ENCODE data around the gene DOCK1.

Gene DOCK1

DNA sequence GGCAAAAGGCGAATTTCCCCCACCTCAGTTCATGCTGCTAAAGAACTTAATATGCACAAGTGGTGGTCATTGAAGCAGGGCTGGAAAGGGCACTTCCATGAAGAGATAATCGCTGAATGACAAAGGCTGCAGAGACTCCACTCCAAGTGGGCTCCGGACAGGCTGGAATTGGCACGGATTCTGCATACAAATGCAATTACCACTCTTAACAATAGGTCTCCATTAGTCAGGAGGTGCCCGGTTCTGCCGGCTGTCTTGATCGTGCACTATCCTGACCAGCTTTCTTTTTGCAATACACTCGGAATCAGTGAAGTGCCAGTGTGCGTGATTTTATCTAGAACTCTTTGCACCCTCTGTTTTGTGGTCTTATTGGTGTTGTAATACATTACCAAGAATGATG is 241.4 kb downstream of the DOCK1 start:
- no CpG with 5 or more reads among the region's 9 CpGs for WGBS (ENCODE audit: insufficient coverage, insufficient read length)
- H3K27me3 ChIP-seq (ENCODE audit: control insufficient read depth, insufficient read depth, low read length): no peaks in the 10 kb centered on the region
- no peaks in the 10 kb centered on the region for H3K36me3 ChIP-seq (ENCODE audit: control insufficient read depth, insufficient read depth, low read length)
- peaks cover 5% of the 10 kb centered on the region; the same call in 1 of the 2 replicates for H3K4me1 ChIP-seq (ENCODE audit: control insufficient read depth, insufficient read depth, low read length)
- H3K9me3 ChIP-seq (ENCODE audit: control insufficient read depth, insufficient read depth, low read length): no peaks in the 10 kb centered on the region
- DNase-seq (ENCODE audit: low read depth, low spot score): no peak
- no peak overlapping the region for H3K4me3 ChIP-seq (ENCODE audit: low read length)
- H3K27ac ChIP-seq (ENCODE audit: low read length): no peak overlapping the region

DNA sequence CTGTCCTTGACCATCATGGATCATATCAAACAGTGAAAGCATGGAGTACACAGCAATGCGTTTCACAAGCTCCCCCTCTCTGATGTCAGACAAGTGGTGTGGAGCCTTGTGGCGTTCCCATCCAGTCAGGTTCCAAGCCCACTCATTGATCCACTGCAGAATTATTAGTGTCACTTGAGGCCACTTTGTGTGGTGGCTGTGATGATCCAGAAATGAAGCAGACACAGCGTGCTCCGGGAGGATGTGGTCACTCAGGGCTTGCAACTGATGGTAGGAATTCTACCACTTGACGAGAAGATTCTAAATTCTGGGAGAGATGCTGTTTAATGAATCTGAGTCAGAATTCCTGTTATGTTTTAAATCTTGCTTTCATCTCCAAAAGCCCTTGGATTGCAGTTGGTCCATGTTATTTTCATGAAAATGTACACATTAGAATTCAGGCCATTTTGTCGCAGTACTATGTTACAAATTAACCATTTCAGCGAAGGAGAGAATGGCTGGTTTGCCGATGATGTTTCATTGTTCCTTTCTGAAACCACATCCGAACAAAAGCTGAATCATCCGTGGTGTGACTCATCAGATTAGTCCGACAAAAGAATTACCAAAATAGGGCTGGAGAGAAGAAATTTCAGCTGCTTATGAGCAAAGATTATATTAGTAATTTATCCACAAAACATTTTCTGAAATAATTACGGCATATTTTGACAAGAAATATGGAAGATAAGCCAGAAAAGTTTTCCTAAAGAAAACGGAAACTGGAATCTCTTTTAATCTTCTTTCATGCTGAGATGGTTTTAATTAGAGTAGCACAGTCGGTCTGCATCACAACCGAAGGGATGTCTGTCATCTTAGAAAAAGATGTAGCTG is 243.1 kb downstream of the DOCK1 start:
- no peaks in the 10 kb centered on the region for H3K36me3 ChIP-seq (ENCODE audit: control insufficient read depth, insufficient read depth, low read length)
- no CpG with 5 or more reads among the region's 15 CpGs for whole genome bisulfite sequencing (ENCODE audit: insufficient coverage, insufficient read length)
- H3K4me1 ChIP-seq (ENCODE audit: control insufficient read depth, insufficient read depth, low read length): peaks cover 8% of the 10 kb centered on the region
- no peak for DNase-seq (ENCODE audit: low read depth, low spot score)
- H3K9me3 ChIP-seq (ENCODE audit: control insufficient read depth, insufficient read depth, low read length): no peaks in the 10 kb centered on the region
- H3K4me3 ChIP-seq (ENCODE audit: low read length): no peak overlapping the region
- no peaks in the 10 kb centered on the region for H3K27me3 ChIP-seq (ENCODE audit: control insufficient read depth, insufficient read depth, low read length)
- no peak overlapping the region for H3K27ac ChIP-seq (ENCODE audit: low read length)

DNA sequence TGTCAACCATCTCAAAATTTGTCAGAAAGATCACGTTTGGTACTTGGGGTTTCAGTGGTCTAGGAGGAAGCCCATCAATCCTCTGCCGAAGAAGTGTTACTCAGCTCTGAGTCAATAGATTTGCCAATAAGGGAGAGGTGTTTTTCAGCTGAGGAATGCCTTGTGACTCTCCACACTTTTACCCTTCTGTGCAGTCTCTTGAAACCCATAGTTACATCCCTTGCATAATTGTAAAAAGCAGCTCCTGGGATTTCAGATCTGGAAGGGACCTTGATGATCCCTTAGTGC is 243.6 kb downstream of the DOCK1 start:
- WGBS (ENCODE audit: insufficient coverage, insufficient read length): no CpG with 5 or more reads among the region's 2 CpGs
- no peaks in the 10 kb centered on the region for H3K9me3 ChIP-seq (ENCODE audit: control insufficient read depth, insufficient read depth, low read length)
- H3K4me1 ChIP-seq (ENCODE audit: control insufficient read depth, insufficient read depth, low read length): peaks cover 8% of the 10 kb centered on the region
- no peak overlapping the region for H3K4me3 ChIP-seq (ENCODE audit: low read length)
- H3K27ac ChIP-seq (ENCODE audit: low read length): no peak overlapping the region
- H3K36me3 ChIP-seq (ENCODE audit: control insufficient read depth, insufficient read depth, low read length): no peaks in the 10 kb centered on the region
- no peaks in the 10 kb centered on the region for H3K27me3 ChIP-seq (ENCODE audit: control insufficient read depth, insufficient read depth, low read length)
- no peak for DNase-seq (ENCODE audit: low read depth, low spot score)

DNA sequence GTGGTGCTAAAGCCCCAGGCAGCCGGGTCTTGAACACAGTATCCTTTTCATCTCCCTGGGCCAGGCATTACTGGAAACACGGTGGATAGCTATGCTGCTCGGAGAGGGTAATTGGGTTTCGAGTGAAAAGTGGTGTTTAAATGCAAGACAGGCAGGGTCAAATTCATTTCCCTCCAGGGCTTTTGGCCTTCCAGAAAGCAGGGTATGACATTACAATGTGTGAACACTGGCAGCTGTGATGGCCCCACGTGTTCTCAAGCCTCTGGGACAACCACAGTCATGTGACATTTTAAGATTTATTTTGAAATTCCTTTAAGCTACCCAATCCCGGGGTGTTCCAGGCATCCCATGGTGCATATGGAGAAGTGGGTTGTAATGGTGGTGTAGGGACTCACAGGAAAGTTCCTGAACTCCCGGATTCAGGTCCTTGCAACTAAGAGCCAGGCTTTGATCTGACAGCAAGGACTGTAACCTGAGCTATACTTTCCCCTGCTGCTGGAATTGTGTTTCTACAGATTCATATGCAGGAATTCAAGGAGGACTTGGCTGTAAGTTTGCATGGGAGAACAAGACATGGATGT is 244.4 kb downstream of the DOCK1 start:
- H3K27ac ChIP-seq (ENCODE audit: low read length): no peak overlapping the region
- no CpG with 5 or more reads among the region's 7 CpGs for WGBS (ENCODE audit: insufficient coverage, insufficient read length)

DNA sequence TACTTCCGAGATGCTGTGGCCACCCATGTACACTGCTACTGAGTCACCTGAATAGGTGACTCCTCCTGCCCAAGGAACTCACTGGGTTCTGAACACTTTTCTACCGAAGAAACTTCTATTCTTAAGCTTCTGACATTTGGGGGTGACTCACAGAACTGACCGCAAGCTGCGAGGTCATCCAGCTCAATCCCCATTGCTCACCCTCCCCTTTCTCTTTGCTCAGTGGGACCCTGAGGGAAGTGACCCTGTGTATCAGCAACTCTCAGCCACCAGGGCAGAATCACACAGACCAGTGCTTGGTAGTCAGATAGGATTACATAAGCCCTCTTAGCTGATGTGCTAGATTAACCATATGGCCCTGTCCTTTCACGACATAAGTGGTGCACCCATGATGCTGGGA is 244.9 kb downstream of the DOCK1 start:
- Histone ChIP-seq H3K9me3 (ENCODE audit: control insufficient read depth, insufficient read depth, low read length) (no peaks in the 10 kb centered on the region), H3K4me3 (ENCODE audit: low read length) (no peak overlapping the region), H3K36me3 (ENCODE audit: control insufficient read depth, insufficient read depth, low read length) (no peaks in the 10 kb centered on the region), H3K27ac (ENCODE audit: low read length) (no peak overlapping the region), H3K27me3 (ENCODE audit: control insufficient read depth, insufficient read depth, low read length) (no peaks in the 10 kb centered on the region), H3K4me1 (ENCODE audit: control insufficient read depth, insufficient read depth, low read length) (peaks cover 8% of the 10 kb centered on the region)
- no peak for DNase-seq (ENCODE audit: low read depth, low spot score)
- no CpG with 5 or more reads among the region's 5 CpGs for WGBS (ENCODE audit: insufficient coverage, insufficient read length)

More for the DNA sequence above, 244.4 kb downstream of the DOCK1 start:
- Histone ChIP-seq H3K4me1 (ENCODE audit: control insufficient read depth, insufficient read depth, low read length) (peaks cover 8% of the 10 kb centered on the region), H3K36me3 (ENCODE audit: control insufficient read depth, insufficient read depth, low read length) (no peaks in the 10 kb centered on the region), H3K27me3 (ENCODE audit: control insufficient read depth, insufficient read depth, low read length) (no peaks in the 10 kb centered on the region), H3K4me3 (ENCODE audit: low read length) (no peak overlapping the region), H3K9me3 (ENCODE audit: control insufficient read depth, insufficient read depth, low read length) (no peaks in the 10 kb centered on the region)
- peak; percentile 27 for DNase-seq (ENCODE audit: low read depth, low spot score)

DNA sequence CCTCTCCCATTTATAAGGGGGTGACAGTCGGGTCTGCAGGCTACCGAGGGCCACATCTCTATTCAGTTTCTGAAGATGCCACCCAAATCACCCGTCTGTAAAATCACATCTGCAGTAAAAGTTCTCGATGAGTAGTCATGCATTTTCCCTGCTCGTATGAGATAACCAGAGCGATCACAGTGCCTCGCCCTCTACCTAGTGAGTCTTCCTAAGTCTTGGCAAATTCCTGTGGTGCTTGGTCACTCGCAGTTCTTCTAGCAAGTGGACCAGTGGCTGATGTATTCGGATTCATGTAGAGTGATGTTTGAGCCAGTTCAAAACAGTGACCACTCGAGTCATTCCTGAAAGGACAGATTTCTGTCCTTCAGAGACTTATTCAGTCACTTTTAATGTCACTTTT is 246.3 kb downstream of the DOCK1 start:
- no peak overlapping the region for H3K27ac ChIP-seq (ENCODE audit: low read length)
- no peak for DNase-seq (ENCODE audit: low read depth, low spot score)
- WGBS (ENCODE audit: insufficient coverage, insufficient read length): no CpG with 5 or more reads among the region's 10 CpGs
- H3K4me1 ChIP-seq (ENCODE audit: control insufficient read depth, insufficient read depth, low read length): peaks cover 8% of the 10 kb centered on the region
- no peak overlapping the region for H3K4me3 ChIP-seq (ENCODE audit: low read length)
- no peaks in the 10 kb centered on the region for H3K36me3 ChIP-seq (ENCODE audit: control insufficient read depth, insufficient read depth, low read length)
- no peaks in the 10 kb centered on the region for H3K9me3 ChIP-seq (ENCODE audit: control insufficient read depth, insufficient read depth, low read length)
- H3K27me3 ChIP-seq (ENCODE audit: control insufficient read depth, insufficient read depth, low read length): no peaks in the 10 kb centered on the region

DNA sequence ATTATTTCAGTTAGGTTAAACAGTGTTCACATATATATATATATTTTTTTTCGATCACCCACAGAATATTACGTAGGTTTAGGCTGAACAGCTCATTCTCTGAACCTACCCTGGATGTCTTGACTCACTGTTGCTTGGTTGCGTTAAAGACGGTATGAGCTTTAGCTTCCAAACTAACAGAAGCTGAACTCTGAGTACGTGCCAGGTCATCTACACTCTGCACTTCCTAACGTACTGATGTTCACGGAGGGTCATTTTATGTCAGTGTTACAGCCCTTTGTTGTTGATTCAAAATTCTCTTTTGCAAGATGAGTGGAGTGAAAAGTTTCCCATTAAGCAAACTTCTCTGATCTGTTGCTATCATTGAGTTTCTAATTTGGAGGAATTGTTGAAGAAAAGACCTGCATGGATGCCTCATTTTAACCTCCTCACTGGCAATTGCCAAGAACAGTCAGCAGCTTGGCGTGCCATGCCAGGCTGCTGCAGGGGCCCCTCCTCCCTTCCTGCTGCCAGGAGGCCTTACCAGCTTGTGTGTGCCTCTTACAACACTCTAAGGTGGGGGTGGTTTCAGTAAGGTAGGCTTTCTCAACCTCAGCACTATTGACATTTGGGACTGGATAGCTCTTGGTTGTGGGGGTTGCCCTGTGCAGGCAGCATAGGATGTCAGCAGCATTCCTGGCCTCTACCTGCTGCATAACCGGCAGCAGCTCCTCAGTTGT is 246.9 kb downstream of the DOCK1 start:
- Histone ChIP-seq H3K9me3 (ENCODE audit: control insufficient read depth, insufficient read depth, low read length) (no peaks in the 10 kb centered on the region), H3K27me3 (ENCODE audit: control insufficient read depth, insufficient read depth, low read length) (no peaks in the 10 kb centered on the region), H3K4me1 (ENCODE audit: control insufficient read depth, insufficient read depth, low read length) (peaks cover 8% of the 10 kb centered on the region), H3K4me3 (ENCODE audit: low read length) (no peak overlapping the region), H3K27ac (ENCODE audit: low read length) (no peak overlapping the region), H3K36me3 (ENCODE audit: control insufficient read depth, insufficient read depth, low read length) (no peaks in the 10 kb centered on the region)
- no peak for DNase-seq (ENCODE audit: low read depth, low spot score)
- no CpG with 5 or more reads among the region's 9 CpGs for WGBS (ENCODE audit: insufficient coverage, insufficient read length)

DNA sequence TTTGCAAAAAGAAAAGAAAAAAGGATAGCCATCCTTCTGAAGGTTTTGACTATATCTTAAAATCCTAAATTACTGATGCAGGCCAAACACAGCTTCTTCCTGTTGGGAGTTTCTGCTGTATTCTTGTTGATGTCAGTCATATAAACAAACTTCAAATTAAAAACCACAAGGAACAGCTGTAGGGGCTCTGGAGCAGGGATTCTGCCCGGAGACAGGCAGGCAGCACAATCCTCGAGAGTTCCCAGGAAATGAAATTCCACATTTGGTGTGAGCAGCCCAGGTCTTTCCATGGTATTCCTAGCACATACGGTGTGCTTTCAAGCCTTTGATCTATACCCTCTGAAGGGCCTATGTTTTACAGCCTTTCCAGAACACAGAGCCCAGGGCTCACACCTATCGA is 248.0 kb downstream of the DOCK1 start:
- DNase-seq (ENCODE audit: low read depth, low spot score): no peak
- Histone ChIP-seq H3K36me3 (ENCODE audit: control insufficient read depth, insufficient read depth, low read length) (no peaks in the 10 kb centered on the region), H3K9me3 (ENCODE audit: control insufficient read depth, insufficient read depth, low read length) (no peaks in the 10 kb centered on the region), H3K4me1 (ENCODE audit: control insufficient read depth, insufficient read depth, low read length) (peaks cover 8% of the 10 kb centered on the region), H3K27me3 (ENCODE audit: control insufficient read depth, insufficient read depth, low read length) (no peaks in the 10 kb centered on the region), H3K27ac (ENCODE audit: low read length) (no peak overlapping the region), H3K4me3 (ENCODE audit: low read length) (no peak overlapping the region)
- WGBS (ENCODE audit: insufficient coverage, insufficient read length): no CpG with 5 or more reads among the region's 4 CpGs

DNA sequence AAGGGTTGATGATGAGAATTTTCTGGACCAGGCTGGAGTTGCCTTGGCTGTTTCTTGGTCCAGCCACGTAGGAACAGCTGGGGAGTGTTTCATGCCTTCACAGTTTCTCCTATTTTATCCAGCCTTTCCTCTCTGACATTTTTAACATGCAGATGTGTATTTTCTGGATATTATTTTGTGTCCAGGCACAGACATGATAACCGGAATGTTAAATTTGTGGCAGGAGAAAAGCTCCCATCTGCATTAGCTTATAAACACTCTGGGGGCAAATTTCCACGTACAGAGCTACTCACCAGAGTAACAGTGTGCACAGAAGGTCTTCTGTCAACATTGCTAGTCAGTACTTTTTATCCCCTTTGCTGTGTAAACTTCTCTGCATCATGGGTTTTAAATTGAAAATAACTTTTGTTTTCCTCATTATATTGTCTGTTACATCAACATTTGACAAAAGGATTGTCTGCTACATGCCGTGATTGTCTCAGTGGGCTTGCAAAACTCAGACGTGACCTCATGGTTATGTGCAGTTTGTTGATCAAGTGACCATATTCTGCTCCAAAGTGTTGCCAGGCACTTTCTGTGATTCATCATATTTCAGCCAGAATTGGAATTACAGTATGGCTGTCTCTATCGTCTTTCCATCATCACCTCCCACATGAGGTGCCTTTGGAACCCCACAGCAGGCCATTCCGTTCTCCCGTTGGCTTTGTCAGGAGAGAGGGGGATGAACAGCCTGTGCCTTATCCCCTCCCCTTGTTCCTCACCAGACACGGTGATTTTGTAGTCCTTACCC is 249.8 kb downstream of the DOCK1 start:
- no CpG with 5 or more reads among the region's 9 CpGs for WGBS (ENCODE audit: insufficient coverage, insufficient read length)

DNA sequence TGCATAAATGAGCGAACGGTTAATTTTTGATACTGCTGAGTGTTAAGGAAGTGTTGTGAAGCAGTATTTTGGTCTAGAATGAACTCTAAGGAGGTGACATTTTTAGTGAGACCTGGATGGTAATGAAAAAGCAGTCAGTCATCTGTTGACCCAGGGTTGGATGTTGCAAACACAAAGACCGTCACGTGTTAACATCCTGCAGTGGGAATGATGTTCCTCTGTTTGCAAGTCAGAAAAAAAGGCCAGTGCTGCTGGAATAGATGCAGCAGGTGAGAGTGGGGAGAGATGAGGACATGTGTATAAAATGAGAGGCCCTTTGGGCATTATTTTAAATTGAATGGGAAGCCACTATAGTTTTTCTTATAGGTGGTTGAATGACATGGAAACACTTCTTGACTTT is 251.9 kb downstream of the DOCK1 start:
- Histone ChIP-seq H3K4me1 (ENCODE audit: control insufficient read depth, insufficient read depth, low read length) (peaks cover 3% of the 10 kb centered on the region; the same call in 1 of the 2 replicates), H3K27ac (ENCODE audit: low read length) (no peak overlapping the region), H3K36me3 (ENCODE audit: control insufficient read depth, insufficient read depth, low read length) (no peaks in the 10 kb centered on the region), H3K4me3 (ENCODE audit: low read length) (no peak overlapping the region), H3K27me3 (ENCODE audit: control insufficient read depth, insufficient read depth, low read length) (no peaks in the 10 kb centered on the region), H3K9me3 (ENCODE audit: control insufficient read depth, insufficient read depth, low read length) (no peaks in the 10 kb centered on the region)
- WGBS (ENCODE audit: insufficient coverage, insufficient read length): 100% methylated on average over 2 of the region's 4 CpGs
- DNase-seq (ENCODE audit: low read depth, low spot score): no peak

More for the DNA sequence above, 249.8 kb downstream of the DOCK1 start:
- H3K27me3 ChIP-seq (ENCODE audit: control insufficient read depth, insufficient read depth, low read length): no peaks in the 10 kb centered on the region
- no peak overlapping the region for H3K4me3 ChIP-seq (ENCODE audit: low read length)
- DNase-seq (ENCODE audit: low read depth, low spot score): no peak
- H3K27ac ChIP-seq (ENCODE audit: low read length): no peak overlapping the region
- peaks cover 6% of the 10 kb centered on the region; the same call in 1 of the 2 replicates for H3K4me1 ChIP-seq (ENCODE audit: control insufficient read depth, insufficient read depth, low read length)
- H3K9me3 ChIP-seq (ENCODE audit: control insufficient read depth, insufficient read depth, low read length): no peaks in the 10 kb centered on the region
- no peaks in the 10 kb centered on the region for H3K36me3 ChIP-seq (ENCODE audit: control insufficient read depth, insufficient read depth, low read length)

Data from iPS DF 6.9 (cell line).